Measurements from ENCODE around the gene C2CD5.

The C2CD5 gene

DNA sequence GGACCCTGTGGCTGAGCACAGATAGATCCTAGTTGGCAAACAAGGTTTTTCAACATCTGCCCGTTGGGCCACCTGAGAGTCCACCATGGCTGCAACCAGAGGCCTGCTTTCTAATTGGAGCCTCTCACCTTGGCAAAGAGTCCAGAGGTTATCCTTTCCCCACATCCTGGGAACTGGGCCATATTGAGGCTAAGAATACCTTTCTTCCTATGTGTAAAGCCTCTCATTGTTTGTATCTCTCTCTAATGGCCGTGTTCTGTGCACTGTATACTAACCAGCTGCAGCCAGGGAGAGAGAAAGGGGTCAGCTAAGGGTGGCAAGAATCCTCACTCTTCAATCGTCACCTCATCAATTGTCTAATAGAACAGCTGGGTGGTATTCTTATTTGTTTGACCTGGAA is 130.8 kb downstream of the C2CD5 start:
- DNase-seq = no peak

DNA sequence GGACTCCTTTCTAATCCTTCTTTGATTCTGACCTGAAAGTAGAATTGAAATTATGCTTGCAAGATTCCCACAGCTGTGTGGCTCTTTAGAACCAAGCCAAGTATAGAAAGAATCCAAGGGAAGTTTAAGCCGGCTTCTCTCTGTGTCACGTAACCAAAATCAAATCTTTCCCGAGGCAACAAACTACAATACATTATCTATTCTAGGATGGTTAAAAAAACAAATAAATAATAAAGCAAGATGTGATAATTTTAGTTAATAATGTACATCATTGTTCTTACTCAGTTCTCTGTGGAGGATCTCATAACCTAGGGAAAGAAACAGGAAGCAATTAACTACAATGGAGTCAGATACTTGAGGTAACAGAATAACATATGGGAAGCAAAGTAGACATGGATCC is 131.8 kb downstream of the C2CD5 start:
- DNase-seq = no peak

- DNase-seq = no peak
These were observed 133.9 kb downstream of the C2CD5 start for GRCh38 chr12:22410486-22410885.

DNA sequence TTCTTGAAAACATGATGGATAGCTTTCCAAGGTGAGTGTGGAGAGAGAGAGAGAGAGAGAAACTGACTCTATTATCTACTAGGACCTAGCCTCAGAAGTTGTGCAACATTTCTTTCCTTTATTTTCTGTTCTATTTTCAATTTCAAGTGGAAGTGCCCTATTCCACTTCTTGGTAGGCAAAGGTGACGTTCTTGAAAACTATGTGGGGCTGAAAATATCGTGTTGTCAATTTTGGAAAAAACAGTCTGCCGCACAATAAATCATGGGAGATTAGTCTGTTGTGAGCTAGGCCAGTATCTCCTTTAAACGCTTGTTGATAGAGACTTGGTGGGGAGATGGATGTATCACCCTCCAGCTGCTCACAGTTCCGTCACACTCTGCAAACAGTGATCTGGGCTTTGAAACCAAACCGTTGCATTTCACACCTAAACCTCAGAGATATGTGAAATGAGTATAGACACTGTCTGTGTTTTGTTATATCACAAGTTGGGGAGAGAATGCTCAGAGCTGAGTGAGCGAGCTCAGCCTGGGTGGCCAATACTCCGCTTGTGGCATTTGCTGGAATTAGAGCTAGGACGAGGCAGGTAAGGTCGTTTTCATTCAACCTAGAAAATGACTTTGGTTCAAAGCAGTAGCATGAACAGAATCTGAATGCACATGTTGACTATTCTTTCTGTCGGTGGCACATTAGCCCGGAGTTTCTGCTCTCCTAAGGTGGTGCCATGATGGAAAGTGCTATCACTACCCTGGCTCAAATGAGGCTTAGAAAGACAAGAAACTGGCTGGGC is 134.8 kb downstream of the C2CD5 start:
- no peak for DNase-seq

DNA sequence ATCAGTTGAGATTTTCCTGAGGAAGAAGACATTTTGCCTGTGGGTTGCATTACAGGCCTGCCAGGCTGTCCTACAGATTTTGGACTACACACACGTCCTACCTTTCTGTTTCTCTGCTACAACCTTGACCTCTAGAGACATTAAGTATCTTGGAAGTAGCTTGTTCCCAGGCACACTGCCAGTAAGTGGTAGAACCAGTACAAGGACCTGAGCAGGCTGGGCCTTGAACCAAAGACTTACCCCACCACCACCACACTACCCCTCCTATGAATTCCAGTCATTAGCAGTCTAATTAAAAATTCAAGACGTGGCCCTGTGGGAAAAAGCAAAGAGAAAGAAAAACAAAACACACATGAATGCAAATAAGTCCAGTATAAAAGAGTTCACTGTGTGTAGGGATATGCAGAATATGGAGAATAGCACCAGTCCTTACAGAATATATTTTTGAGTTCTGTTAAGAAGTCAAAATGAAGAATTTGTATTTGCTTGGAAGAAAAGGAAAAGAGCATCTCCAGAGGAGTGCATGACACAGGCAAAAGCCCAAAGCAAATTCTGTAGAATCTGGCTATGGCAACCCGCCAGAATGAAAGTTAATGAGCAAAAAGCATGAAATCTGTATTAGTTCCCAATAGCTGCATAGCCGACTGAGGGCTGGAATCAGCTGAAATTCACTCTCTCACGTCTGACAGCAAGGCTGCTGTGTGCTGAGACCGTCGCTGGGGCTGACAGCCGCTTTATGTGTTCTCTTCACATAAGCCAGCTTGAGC is 135.5 kb downstream of the C2CD5 start:
- peak; percentile 41 for DNase-seq

GRCh38 chr12:22407397-22407796 is 136.9 kb downstream of the C2CD5 start:
- DNase-seq = no peak

DNA sequence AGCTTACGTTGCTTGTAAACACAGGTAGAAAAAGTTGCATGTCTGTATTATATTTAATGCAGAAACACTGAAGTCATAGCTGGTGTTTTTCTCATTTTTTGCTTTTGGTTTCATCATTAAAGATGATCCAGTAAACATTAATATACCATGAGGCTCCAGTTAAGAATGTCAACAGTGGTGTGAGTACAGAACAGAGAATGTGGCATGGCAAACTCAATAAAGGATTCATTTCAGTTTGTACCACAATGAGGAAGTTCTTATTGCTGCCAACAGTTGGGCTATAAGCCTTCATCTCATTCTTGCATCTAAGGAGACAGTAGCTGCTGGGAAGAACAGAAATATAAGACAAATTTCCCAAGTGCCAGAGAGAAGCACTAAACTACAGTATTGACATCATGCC is 137.7 kb downstream of the C2CD5 start:
- no peak for DNase-seq

DNA sequence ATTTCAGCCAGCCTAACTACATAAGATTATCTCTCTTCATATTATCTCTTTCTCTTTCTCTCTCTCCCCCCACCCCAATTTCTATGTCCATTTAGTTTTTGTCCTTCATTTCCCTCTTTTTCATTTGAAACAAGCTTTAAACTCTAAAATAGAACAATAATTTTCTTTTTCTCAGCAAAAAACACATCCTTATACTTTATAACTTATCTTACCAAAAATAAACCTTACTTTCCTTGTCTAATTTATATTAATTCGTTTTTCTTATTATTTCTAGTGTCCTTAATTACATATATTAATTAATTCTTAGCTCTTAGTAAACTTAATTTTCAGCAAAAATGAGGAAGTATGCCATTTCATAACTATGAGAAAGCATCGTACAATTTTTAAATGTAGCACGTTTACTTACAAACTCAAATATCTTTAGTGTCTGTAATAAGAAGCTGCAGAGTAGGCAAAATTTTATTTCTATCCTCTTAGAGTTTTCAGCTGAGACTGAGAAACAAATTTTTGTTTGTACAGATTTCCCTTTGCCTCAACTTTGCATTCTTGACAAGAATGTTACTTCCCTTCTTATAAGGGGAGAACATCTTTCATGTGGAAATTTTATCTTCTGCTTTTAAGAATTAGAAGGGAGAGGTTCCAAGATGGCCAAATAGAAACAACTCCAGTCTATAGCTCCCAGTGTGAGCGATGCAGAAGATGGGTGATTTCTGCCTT is 144.7 kb downstream of the C2CD5 start:
- DNase-seq = no peak

All from left hindlimb (tissue), 1 donor.